Measurements from ENCODE around the gene MALL. TPM values are rescaled to one million over a fixed set of nuclear protein-coding genes. Genes with fewer than 3 reads are reported as not detected.

The MALL gene
- total and polyA plus RNA-seq, 2 of the 8 experiments (the other 6 are each of a cell fraction or from before 2014, with no cell fraction given) = 3.9 to 8.0 TPM

GRCh38 chr2:110100480-110100879 is 15.1 kb downstream of the MALL start (continued):
- TF ChIP-seq CHD7 (IDR thresholded peaks at IDR 0.05; ENCODE audit: insufficient replicate concordance, low read length) (no peak), RNF2 (IDR thresholded peaks at IDR 0.05; ENCODE audit: borderline replicate concordance, low read depth, low read length, missing control alignments, poor library complexity, severe bottlenecking) (no peak), MAX (IDR thresholded peaks at IDR 0.05) (no peak), KDM5A (IDR thresholded peaks at IDR 0.05; ENCODE audit: low read length) (no peak), SP2 (IDR thresholded peaks at IDR 0.05; ENCODE audit: low read length) (no peak), POU5F1 (IDR thresholded peaks at IDR 0.05; ENCODE audit: low read depth, low read length) (no peak), CBX8 (IDR thresholded peaks at IDR 0.05; ENCODE audit: borderline replicate concordance, low read depth, low read length) (no peak)
